Measurements from ENCODE around the gene HADHB. TPM values are rescaled to one million over a fixed set of nuclear protein-coding genes. Genes with fewer than 3 reads are reported as not detected.

The HADHB gene
- total and polyA plus RNA-seq, 2 of the 13 experiments (the other 11 are each of a cell fraction or from before 2014, with no cell fraction given) = 112 to 238 TPM

DNA sequence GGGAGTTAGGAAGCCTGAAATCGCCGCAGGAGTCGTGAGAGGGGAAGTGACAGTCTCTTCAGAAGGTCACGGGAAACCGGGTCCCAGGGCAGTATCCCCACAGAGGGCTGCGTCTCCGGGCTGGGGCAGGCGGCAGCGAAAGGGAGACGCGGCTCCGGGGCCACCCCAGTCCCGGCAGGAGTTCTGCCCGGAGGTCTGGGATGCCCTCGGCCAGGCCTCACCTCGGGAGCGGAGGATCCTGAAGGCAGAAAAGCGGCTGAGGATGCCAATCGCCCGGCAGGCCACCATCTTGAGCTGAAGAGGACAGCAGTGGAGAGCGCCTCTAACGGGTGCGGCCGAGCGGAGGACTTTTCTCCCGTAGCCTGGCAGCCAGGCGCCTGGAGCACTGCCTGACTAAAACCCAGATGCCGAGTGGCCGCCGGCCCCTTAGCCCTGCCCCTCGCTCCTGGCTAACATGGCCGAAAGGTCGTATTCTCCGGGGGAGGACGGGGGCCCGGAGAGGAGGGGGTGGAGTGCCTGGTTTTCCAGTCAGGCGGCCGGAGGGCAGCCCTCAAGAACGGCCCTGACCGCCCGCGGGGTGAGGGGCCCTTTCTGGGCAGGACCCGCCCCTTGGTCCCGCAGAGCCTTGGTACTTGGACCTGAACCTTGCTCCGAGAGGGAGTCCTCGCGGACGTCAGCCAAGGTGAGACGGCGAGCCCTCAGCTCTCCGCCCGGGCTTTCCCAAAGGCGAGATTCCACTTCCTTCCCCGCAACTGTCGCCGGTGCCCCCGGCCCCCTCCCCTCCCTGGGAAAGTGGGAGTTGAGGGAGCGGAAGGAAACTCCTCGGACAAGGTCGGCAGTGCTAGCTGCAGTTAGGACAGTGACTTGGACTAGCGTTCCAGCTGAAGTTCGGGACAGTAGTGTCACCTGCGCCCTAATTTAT is at the start of gene HADHB, which contains the start of gene HADHA (continued):
- TF ChIP-seq, protein P1, sequence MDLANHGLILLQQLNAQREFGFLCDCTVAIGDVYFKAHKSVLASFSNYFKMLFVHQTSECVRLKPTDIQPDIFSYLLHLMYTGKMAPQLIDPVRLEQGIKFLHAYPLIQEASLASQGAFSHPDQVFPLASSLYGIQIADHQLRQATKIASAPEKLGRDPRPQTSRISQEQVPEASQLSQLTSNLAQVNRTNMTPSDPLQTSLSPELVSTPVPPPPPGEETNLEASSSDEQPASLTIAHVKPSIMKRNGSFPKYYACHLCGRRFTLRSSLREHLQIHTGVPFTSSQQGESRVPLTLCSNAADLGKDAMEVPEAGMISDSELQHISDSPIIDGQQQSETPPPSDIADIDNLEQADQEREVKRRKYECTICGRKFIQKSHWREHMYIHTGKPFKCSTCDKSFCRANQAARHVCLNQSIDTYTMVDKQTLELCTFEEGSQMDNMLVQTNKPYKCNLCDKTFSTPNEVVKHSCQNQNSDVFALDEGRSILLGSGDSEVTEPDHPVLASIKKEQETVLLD (CRISPR knock-in tag; IDR thresholded peaks at IDR 0.05; ENCODE audit: low read depth) = 0 out of 2 replicates have a peak, but pooled peaks have one; percentile 8
- TF ChIP-seq GABPA (IDR thresholded peaks at IDR 0.05; ENCODE audit: low read depth, low read length) = no peak
- peak; percentile 41; the same call in 1 of the 2 replicates for TF ChIP-seq GABPA (CRISPR knock-in tag; IDR thresholded peaks at IDR 0.05; ENCODE audit: low read depth)
- TF ChIP-seq ZNF709 (CRISPR knock-in tag; IDR thresholded peaks at IDR 0.05) = no peak; the same call in 1 of the 2 replicates
- peak; percentile 82 for TF ChIP-seq ZKSCAN8 (CRISPR knock-in tag; IDR thresholded peaks at IDR 0.05; ENCODE audit: borderline replicate concordance)
- peak; percentile 68; the same call in 1 of the 2 replicates for TF ChIP-seq AHR (CRISPR knock-in tag; IDR thresholded peaks at IDR 0.05)
- peak; percentile 83 for TF ChIP-seq MTERF4 (CRISPR knock-in tag; IDR thresholded peaks at IDR 0.05)
- TF ChIP-seq, protein P2, sequence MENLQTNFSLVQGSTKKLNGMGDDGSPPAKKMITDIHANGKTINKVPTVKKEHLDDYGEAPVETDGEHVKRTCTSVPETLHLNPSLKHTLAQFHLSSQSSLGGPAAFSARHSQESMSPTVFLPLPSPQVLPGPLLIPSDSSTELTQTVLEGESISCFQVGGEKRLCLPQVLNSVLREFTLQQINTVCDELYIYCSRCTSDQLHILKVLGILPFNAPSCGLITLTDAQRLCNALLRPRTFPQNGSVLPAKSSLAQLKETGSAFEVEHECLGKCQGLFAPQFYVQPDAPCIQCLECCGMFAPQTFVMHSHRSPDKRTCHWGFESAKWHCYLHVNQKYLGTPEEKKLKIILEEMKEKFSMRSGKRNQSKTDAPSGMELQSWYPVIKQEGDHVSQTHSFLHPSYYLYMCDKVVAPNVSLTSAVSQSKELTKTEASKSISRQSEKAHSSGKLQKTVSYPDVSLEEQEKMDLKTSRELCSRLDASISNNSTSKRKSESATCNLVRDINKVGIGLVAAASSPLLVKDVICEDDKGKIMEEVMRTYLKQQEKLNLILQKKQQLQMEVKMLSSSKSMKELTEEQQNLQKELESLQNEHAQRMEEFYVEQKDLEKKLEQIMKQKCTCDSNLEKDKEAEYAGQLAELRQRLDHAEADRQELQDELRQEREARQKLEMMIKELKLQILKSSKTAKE (CRISPR knock-in tag; IDR thresholded peaks at IDR 0.05; ENCODE audit: borderline replicate concordance) = peak; percentile 69
- TF ChIP-seq ZNF614 (CRISPR knock-in tag; IDR thresholded peaks at IDR 0.05; ENCODE audit: borderline replicate concordance) = peak; percentile 78
- TF ChIP-seq, protein P3, sequence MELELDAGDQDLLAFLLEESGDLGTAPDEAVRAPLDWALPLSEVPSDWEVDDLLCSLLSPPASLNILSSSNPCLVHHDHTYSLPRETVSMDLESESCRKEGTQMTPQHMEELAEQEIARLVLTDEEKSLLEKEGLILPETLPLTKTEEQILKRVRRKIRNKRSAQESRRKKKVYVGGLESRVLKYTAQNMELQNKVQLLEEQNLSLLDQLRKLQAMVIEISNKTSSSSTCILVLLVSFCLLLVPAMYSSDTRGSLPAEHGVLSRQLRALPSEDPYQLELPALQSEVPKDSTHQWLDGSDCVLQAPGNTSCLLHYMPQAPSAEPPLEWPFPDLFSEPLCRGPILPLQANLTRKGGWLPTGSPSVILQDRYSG (CRISPR knock-in tag; IDR thresholded peaks at IDR 0.05) = no peak
- TF ChIP-seq RAD21 (CRISPR knock-in tag; IDR thresholded peaks at IDR 0.05) = peak; percentile 14; the same call in 1 of the 2 replicates
- TF ChIP-seq, protein P4, sequence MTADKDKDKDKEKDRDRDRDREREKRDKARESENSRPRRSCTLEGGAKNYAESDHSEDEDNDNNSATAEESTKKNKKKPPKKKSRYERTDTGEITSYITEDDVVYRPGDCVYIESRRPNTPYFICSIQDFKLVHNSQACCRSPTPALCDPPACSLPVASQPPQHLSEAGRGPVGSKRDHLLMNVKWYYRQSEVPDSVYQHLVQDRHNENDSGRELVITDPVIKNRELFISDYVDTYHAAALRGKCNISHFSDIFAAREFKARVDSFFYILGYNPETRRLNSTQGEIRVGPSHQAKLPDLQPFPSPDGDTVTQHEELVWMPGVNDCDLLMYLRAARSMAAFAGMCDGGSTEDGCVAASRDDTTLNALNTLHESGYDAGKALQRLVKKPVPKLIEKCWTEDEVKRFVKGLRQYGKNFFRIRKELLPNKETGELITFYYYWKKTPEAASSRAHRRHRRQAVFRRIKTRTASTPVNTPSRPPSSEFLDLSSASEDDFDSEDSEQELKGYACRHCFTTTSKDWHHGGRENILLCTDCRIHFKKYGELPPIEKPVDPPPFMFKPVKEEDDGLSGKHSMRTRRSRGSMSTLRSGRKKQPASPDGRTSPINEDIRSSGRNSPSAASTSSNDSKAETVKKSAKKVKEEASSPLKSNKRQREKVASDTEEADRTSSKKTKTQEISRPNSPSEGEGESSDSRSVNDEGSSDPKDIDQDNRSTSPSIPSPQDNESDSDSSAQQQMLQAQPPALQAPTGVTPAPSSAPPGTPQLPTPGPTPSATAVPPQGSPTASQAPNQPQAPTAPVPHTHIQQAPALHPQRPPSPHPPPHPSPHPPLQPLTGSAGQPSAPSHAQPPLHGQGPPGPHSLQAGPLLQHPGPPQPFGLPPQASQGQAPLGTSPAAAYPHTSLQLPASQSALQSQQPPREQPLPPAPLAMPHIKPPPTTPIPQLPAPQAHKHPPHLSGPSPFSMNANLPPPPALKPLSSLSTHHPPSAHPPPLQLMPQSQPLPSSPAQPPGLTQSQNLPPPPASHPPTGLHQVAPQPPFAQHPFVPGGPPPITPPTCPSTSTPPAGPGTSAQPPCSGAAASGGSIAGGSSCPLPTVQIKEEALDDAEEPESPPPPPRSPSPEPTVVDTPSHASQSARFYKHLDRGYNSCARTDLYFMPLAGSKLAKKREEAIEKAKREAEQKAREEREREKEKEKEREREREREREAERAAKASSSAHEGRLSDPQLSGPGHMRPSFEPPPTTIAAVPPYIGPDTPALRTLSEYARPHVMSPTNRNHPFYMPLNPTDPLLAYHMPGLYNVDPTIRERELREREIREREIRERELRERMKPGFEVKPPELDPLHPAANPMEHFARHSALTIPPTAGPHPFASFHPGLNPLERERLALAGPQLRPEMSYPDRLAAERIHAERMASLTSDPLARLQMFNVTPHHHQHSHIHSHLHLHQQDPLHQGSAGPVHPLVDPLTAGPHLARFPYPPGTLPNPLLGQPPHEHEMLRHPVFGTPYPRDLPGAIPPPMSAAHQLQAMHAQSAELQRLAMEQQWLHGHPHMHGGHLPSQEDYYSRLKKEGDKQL (CRISPR knock-in tag; IDR thresholded peaks at IDR 0.05; ENCODE audit: low read depth) = no peak; the same call in none of the 2 replicates
- 0 out of 2 replicates have a peak, but pooled peaks have one; percentile 60 for TF ChIP-seq NR1H2 (CRISPR knock-in tag; IDR thresholded peaks at IDR 0.05; ENCODE audit: borderline replicate concordance, low read depth)
- TF ChIP-seq HOXD1 (CRISPR knock-in tag; IDR thresholded peaks at IDR 0.05) = peak; percentile 77
- TF ChIP-seq HDAC1 (CRISPR knock-in tag; IDR thresholded peaks at IDR 0.05) = peak; percentile 95
